ENCODE measurements around the gene CTNNA3.

Gene CTNNA3

GRCh38 chr10:67664942-67665341, 31.1 kb downstream of the CTNNA3 start:
- DNase-seq: no peak

- no peak for DNase-seq
Measured at GRCh38 chr10:67663449-67664087, 32.4 kb downstream of the CTNNA3 start.

- no peak for DNase-seq
Measured at GRCh38 chr10:67662415-67662814, 33.6 kb downstream of the CTNNA3 start.

- DNase-seq: no peak
Measured at GRCh38 chr10:67659497-67659896, 36.5 kb downstream of the CTNNA3 start.

- no peak for DNase-seq
Measured at GRCh38 chr10:67657775-67658174, 38.2 kb downstream of the CTNNA3 start.

- no peak for DNase-seq
Measured at GRCh38 chr10:67650558-67650957, 45.4 kb downstream of the CTNNA3 start.

- DNase-seq: no peak
Measured at GRCh38 chr10:67648613-67649229, 47.3 kb downstream of the CTNNA3 start.

GRCh38 chr10:67630904-67631303, 65.1 kb downstream of the CTNNA3 start:
- no peak for DNase-seq

- DNase-seq: no peak
Measured at GRCh38 chr10:67629461-67629971, 66.5 kb downstream of the CTNNA3 start.

- no peak for DNase-seq
Measured at GRCh38 chr10:67622984-67623383, 73.0 kb downstream of the CTNNA3 start.

GRCh38 chr10:67622511-67622910, 73.5 kb downstream of the CTNNA3 start:
- no peak for DNase-seq

- DNase-seq: no peak
Measured at GRCh38 chr10:67621834-67622233, 74.2 kb downstream of the CTNNA3 start.

- DNase-seq: no peak
Measured at GRCh38 chr10:67618116-67618515, 77.9 kb downstream of the CTNNA3 start.

- no peak for DNase-seq
Measured at GRCh38 chr10:67612577-67613537, 83.1 kb downstream of the CTNNA3 start.

GRCh38 chr10:67612176-67612575, 83.8 kb downstream of the CTNNA3 start:
- no peak for DNase-seq

- no peak for DNase-seq
Measured at GRCh38 chr10:67609996-67610793, 85.8 kb downstream of the CTNNA3 start.

- DNase-seq: no peak
Measured at GRCh38 chr10:67608001-67608400, 88.0 kb downstream of the CTNNA3 start.

- DNase-seq: no peak
Measured at GRCh38 chr10:67607472-67607871, 88.5 kb downstream of the CTNNA3 start.

- no peak for DNase-seq
Measured at GRCh38 chr10:67606572-67606971, 89.4 kb downstream of the CTNNA3 start.

- DNase-seq: no peak
Measured at GRCh38 chr10:67603701-67604100, 92.3 kb downstream of the CTNNA3 start.

GRCh38 chr10:67603086-67603485, 92.9 kb downstream of the CTNNA3 start:
- no peak for DNase-seq

GRCh38 chr10:67602268-67602950, 93.6 kb downstream of the CTNNA3 start:
- DNase-seq: no peak
